Sigmoid colon (tissue), 7 donors: ENCODE results near the gene ZIC1. TPM values are rescaled to one million over a fixed set of nuclear protein-coding genes. Genes with fewer than 3 reads are reported as not detected.

Source experiments
- DNase-seq: peaks from one replicate; pipeline ENCODE4 v3.0.0-alpha.2; 2019
- H3K27ac ChIP-seq, 4 donors: fragments of 200-600 bp; sonication (generic); one replicate each; pipeline ENCODE4 v1.5.1; 2016 to 2019; ENCODE audit warnings: mild to moderate bottlenecking in 1 of 4
- H3K27me3 ChIP-seq, 3 donors: fragments of 200-600 bp; sonication (generic); one replicate each; pipeline ENCODE4 v1.5.1; 2019; ENCODE audit warnings: mild to moderate bottlenecking in 1 of 3
- H3K36me3 ChIP-seq, 4 donors: fragments of 200-600 bp; sonication (generic); one replicate each; pipeline ENCODE4 v1.5.1; 2016 to 2019
- H3K4me1 ChIP-seq, 4 donors: fragments of 200-600 bp; sonication (generic); one replicate each; pipeline ENCODE4 v1.5.1; 2017 to 2019
- H3K4me3 ChIP-seq, 4 donors: fragments of 200-600 bp; sonication (generic); one replicate each; pipeline ENCODE4 v1.5.1; 2017 to 2019; ENCODE audit warnings: mild to moderate bottlenecking in 2 of 4, moderate library complexity in 1 of 4
- H3K9me3 ChIP-seq, 4 donors: fragments of 200-600 bp in 3 of 4; sonication (generic) in 3 of 4; one replicate each; pipeline versions ENCODE4 v1.5.1 to v1.6.1; 2013 to 2019
- CTCF ChIP-seq, 4 experiments: fragments of 450-650 bp in 3 of 4; fragments of 200-600 bp in 1 of 4; IDR thresholded peaks; one replicate each; pipeline ENCODE4 v1.5.1; 2016 to 2019; ENCODE audit warnings: antibody characterized with exemption in 4 of 4, mild to moderate bottlenecking in 3 of 4, moderate library complexity in 2 of 4
- EP300 ChIP-seq, 4 donors: sonication (generic); formaldehyde crosslinking; IDR thresholded peaks; one replicate each; pipeline ENCODE4 v1.6.1; 2017; ENCODE audit warnings: antibody characterized with exemption in 4 of 4
- POLR2A ChIP-seq, 2 donors: fragments of 450-650 bp; IDR thresholded peaks; one replicate each; pipeline ENCODE4 v1.6.1; 2016; ENCODE audit warnings: antibody characterized with exemption in 2 of 2, mild to moderate bottlenecking in 2 of 2, moderate library complexity in 2 of 2
- POLR2AphosphoS5 ChIP-seq, 4 donors: sonication (generic); formaldehyde crosslinking; IDR thresholded peaks; one replicate each; pipeline ENCODE4 v1.6.1; 2017; ENCODE audit warnings: antibody characterized with exemption in 4 of 4
- WGBS, 2 donors: extraction: QIAGEN DNeasy Blood & Tissue Kit; methylation state at CpG; one replicate each; pipeline ENCODE4 v1.1.7; 2013; 5-methylcytosine and 5-hydroxymethylcytosine counted together
- intact Hi-C: fragments of 100-400 bp; cut with DNase I; formaldehyde crosslinking; loops from one replicate; pipeline ENCODE4 v1.15.1; 2023
- polyA plus RNA-seq, 3 donors: library from polyadenylated mRNA; stranded (reverse); fragments of 200-250 nt; gene quantifications; one replicate each; pipeline ENCODE4 v1.2.3, GENCODE V29; 2013
- total RNA-seq, 4 donors: library from RNA; depleted of rRNA; stranded (reverse); fragments of >200 nt; gene quantifications; one replicate each; pipeline ENCODE4 v1.1.0, GENCODE V29; 2016
- donor health status: healthy with polysubstance abuse.
- donor health status: Bipolar disorder and iron deficiency.
- donor health status: healthy.

The ZIC1 gene
- total and polyA plus RNA-seq, 7 donors: not detected

DNA sequence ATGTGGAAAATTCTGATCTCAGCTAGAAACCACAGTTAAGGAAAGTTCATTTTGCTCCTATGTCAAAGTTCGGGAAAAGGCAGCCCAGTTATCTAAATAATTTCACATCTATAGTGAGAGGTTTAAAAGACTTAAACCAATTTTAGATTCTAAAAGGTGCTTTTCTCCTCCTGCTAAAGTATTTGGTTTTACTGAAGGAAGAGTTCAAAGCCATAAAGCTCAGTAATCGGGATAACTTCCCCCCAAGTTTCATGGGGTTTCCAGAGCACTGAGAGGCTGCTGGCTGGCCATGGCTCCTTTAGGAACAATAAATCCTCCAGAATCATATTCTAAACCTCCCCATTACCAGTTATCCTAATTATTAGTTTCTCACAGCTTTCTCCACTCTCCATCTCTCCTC is 41.0 kb upstream of the ZIC1 start:
- Histone ChIP-seq H3K27me3 (peaks cover 47 to 99% (median 73%) of the 10 kb centered on the region in 3 donors), H3K4me3 (no peak overlapping the region), H3K27ac (no peak overlapping the region), H3K36me3 (no peaks in the 10 kb centered on the region), H3K9me3 (no peaks in the 10 kb centered on the region), H3K4me1 (no peaks in the 10 kb centered on the region)
- TF ChIP-seq POLR2A (IDR thresholded peaks at IDR 0.05) (no peak), EP300 (IDR thresholded peaks at IDR 0.05) (no peak), POLR2AphosphoS5 (IDR thresholded peaks at IDR 0.05) (no peak), CTCF (IDR thresholded peaks at IDR 0.05) (no peak)
- 6 to 9% methylated on average over 2 of the region's 2 CpGs for WGBS, 2 donors
- no peak for DNase-seq
- intact Hi-C loops: no loop called here

DNA sequence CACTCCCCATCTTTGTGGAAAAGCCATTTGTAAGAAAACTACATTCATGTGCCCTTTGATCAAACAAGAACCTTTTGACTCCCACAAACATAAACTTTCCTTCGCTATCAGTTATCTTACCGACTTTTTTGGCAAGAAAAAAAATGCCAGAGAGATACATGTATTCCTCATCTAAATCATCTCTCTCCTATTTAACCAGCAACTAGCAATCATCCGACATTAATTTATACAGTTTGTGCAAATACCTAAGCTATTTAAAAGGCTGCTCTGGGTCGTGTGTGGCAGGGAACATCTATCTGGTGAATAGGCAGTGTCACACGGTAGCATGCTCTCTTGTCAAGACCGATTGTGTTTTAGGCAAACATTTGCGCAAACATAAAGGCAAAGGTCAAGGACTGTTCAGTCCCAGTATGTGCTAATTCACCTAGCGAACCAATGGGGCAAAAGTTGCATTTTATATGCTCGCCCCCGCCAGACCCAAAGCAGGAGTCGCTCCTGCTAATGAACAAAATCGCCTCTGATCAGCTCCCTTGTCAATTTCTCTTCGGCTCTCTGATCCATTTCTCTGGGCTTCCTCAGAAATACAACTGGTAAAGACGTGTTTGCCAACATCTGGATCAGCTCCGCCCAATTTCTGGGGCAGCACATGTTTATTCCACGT is 40.5 kb upstream of the ZIC1 start:
- Histone ChIP-seq H3K9me3 (no peaks in the 10 kb centered on the region), H3K27ac (no peak overlapping the region), H3K36me3 (no peaks in the 10 kb centered on the region), H3K27me3 (peaks cover 50 to 100% (median 79%) of the 10 kb centered on the region in 3 donors), H3K4me1 (no peaks in the 10 kb centered on the region), H3K4me3 (no peak overlapping the region)
- TF ChIP-seq CTCF (IDR thresholded peaks at IDR 0.05) (no peak), POLR2A (IDR thresholded peaks at IDR 0.05) (no peak), EP300 (IDR thresholded peaks at IDR 0.05) (no peak), POLR2AphosphoS5 (IDR thresholded peaks at IDR 0.05) (no peak)
- WGBS, 2 donors: 4% methylated on average over 16 of the region's 16 CpGs
- no peak for DNase-seq
- intact Hi-C loops: no loop called here

GRCh38 chr3:147369231-147369630 is 39.9 kb upstream of the ZIC1 start:
- Histone ChIP-seq H3K27me3 (peaks cover 52 to 100% (median 84%) of the 10 kb centered on the region in 3 donors), H3K4me3 (no peak overlapping the region), H3K4me1 (no peaks in the 10 kb centered on the region), H3K36me3 (no peaks in the 10 kb centered on the region), H3K9me3 (no peaks in the 10 kb centered on the region), H3K27ac (no peak overlapping the region)
- 9 to 17% methylated on average over 13 of the region's 13 CpGs for WGBS, 2 donors
- no peak for TF ChIP-seq POLR2A (IDR thresholded peaks at IDR 0.05)
- no peak for DNase-seq
- intact Hi-C loops: no loop called here

- Histone ChIP-seq H3K4me3 (no peak overlapping the region), H3K9me3 (no peaks in the 10 kb centered on the region), H3K36me3 (no peaks in the 10 kb centered on the region), H3K27ac (no peak overlapping the region), H3K4me1 (no peaks in the 10 kb centered on the region), H3K27me3 (peaks cover 50 to 100% (median 89%) of the 10 kb centered on the region in 3 donors)
- DNase-seq: no peak
- WGBS, 2 donors: 8 to 13% methylated on average over 18 of the region's 18 CpGs
- intact Hi-C loops: no loop called here
- TF ChIP-seq EP300 (IDR thresholded peaks at IDR 0.05) (no peak), POLR2A (IDR thresholded peaks at IDR 0.05) (no peak), CTCF (IDR thresholded peaks at IDR 0.05) (no peak), POLR2AphosphoS5 (IDR thresholded peaks at IDR 0.05) (no peak)
Measured at GRCh38 chr3:147369661-147370123, 39.5 kb upstream of the ZIC1 start.

DNA sequence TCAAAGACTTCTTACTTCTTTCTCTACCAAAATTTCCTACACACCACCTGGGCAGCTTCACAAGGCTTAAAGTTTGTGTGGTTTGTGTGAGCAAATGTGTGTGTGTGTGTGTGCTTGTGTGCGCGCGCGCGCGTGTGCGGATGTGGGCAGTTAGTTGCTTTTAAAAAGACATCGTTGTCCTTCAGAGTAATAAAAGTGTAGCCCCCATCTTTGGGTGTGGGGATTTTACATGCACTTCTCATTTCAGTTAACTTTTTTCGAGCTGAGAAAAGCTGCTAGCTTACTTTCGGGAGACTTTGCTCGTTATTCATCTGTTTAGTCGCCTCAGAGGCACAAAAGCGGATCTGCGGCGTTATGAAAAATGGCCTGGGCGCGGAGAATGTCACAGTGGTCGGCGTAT is 38.8 kb upstream of the ZIC1 start:
- WGBS, 2 donors: 12 to 32% methylated on average over 19 of the region's 19 CpGs
- no peak overlapping the region for H3K4me3 ChIP-seq
- no peaks in the 10 kb centered on the region for H3K9me3 ChIP-seq
- intact Hi-C loops: no loop called here
- no peak for DNase-seq
- no peaks in the 10 kb centered on the region for H3K36me3 ChIP-seq
- H3K27me3 ChIP-seq: peaks cover 50 to 100% (median 89%) of the 10 kb centered on the region in 3 donors
- TF ChIP-seq POLR2A (IDR thresholded peaks at IDR 0.05) (no peak), POLR2AphosphoS5 (IDR thresholded peaks at IDR 0.05) (no peak), CTCF (IDR thresholded peaks at IDR 0.05) (no peak), EP300 (IDR thresholded peaks at IDR 0.05) (no peak)
- H3K27ac ChIP-seq: no peak overlapping the region
- H3K4me1 ChIP-seq: no peaks in the 10 kb centered on the region
